Activated T-cell treated with anti-CD3 and anti-CD28 coated beads, Interleukin-2, amount 50 U/mL, for 48 hours (primary cell): Measurements from ENCODE around the gene LASP1.
"Not testable (repeated sequence)": the region's sequence is repeated elsewhere in the genome, so short reads cannot be mapped to it uniquely, and the experiment has no call there.

ENCODE experiments used
- DNase-seq, 2 experiments: peaks; one replicate each; pipeline ENCODE4 v3.0.0-alpha.2; 2020

LASP1 gene

DNA sequence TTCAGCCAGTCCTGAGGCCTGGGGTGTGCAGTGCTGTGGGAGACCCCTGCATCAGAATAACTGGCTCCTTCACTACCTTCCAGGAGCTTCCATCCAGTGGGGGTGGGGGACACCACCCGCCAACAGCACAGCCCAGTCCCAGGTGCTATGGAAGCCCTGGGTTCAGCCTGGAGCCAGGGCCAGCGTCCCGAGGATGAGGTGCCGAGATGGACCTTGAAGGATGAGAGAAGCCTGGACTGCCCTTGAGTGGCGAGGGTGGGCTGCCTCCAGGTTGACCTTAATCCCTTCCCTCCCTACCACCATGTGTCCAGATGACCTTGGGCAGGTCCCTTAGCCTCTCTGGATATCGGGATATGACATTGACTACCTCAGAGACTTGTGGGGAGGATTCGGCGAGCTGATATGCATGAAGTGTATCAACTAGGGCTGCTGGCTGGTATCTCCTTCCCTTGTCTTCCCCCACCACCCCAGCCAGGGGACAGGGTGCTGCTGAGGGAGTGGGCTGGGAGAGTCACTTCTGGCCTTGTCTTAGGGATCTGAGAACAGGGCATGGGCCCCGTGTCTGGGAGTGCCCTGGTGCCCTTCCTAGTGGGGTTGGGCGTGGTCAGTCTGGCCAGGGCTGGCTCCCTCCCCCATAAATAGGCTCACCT lies 41.3 kb downstream of the LASP1 start:
- DNase-seq = peak in 1 of 2 experiments; percentile 14

DNA sequence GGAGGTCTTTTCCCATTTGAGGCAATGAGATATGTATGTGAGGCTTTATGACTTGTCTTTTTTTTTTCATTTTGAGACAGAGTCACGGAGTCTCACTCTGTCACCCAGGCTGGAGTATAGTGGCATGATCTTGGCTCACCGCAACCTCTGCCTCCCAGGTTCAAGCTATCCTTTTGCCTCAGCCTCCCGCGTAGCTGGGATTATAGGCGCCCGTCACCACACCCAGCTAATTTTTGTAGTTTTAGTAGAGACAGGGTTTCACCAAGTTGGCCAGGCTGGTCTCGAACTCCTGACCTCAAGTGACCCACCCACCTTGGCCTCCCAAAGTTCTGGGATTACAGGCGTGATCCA lies 41.8 kb downstream of the LASP1 start:
- peak in 1 of 2 experiments; percentile 14 for DNase-seq

DNA sequence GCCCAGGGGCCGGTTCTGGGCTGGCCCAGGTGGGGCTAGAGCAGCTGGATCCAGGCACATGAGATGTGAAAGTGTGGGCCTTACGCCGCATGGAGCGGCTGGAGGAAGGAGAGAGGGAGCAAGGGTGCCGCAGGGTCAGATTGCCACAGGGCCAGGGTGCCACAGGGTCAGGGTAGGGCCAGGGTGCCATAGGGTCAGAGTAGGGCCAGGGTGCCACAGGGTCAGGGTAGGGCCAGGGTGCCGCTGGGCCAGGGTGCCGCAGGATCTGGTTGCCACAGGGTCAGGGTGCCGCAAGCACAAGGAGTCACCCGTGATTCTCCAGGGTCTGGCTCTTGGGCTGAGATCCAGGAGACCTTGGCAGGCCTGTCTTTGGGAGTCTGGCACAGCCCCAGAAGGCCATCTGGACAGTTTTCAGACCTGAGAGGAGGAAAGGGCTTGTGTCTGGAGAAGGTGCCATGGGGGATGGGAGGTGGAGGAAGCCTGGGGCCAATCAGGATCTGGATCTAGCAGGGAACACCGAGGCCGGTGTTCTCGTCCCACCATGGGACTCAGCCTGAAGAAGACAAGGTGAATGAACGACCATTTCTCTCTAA lies 42.5 kb downstream of the LASP1 start:
- DNase-seq = peak; percentile 6 to 12

DNA sequence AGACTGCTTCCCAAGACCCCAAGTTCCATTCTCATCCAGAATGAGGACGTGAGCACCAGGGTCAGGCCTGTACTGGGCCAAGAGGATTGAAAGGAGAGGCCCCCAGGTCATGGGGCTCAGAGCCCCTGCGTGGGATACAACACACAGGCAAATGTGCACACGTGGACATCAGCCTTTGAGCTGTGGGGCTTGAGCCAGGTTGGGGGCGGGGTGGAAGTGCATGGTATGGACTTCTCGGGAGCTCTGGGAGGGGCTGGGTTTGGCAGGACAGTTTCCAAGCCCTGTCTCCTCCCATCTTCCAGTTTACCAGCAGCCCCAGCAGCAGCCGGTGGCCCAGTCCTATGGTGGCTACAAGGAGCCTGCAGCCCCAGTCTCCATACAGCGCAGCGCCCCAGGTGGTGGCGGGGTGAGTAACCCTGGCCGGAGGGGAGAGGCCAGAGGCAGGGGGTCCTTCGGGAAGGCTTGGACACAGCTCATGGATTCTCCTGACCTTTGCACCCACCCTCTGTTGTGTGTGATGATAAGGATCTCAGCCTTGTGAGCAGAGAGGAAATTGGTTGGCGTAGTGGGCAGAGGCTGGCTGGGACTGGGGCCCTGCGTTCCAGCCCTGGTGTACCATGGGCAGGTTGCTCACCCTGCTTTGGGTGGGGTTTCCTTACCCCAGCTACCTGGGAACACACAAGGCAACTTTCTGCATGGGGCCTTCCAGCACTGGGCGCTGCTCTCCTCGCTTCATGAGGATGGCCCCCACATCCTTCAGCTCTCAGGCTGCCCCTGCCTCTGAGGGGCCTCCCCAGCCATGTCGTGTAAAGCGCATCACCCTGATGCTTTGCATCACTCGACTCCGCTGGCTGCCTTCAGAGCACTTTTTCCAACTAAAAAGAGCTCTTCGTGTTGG lies 45.1 kb downstream of the LASP1 start:
- DNase-seq = peak; percentile 13 to 17

DNA sequence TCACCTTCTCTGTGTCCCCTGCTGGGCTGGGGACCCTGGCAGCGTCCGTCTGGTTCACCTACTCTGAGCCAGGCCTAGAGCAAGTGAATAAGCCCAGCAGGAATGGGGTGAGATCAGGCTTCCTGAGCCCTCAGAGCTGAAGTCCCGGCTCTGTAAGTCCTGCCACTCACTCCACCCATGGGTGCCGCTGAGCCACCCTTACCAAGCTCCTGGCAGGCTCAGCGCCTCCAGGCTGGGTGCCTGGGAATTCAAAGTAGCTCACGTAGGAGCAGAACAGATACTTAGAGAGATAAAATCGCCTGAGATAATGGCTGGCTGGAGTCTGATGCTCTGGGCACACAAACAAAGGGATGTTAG lies 45.8 kb downstream of the LASP1 start:
- DNase-seq = no peak

DNA sequence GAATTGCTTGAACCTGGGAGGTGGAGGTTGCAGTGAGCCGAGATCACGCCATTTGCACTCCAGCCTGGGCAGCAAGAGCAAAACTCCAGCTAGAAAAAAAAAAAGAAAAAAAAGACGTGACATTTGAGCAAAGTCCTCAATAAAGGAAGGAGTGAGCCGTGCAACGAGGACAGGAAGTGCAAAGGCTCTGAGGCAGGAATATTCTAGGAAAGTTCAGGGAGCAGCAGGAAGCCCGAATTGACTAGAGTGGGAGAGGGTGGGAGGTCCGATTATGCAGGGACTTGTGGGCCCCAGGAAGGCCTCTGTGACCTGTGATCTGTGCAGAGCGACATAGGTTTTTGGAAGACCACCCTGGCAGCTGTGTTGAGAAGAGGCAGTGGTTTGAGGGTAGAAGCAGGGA lies 46.9 kb downstream of the LASP1 start:
- peak; percentile 9 to 14 for DNase-seq

DNA sequence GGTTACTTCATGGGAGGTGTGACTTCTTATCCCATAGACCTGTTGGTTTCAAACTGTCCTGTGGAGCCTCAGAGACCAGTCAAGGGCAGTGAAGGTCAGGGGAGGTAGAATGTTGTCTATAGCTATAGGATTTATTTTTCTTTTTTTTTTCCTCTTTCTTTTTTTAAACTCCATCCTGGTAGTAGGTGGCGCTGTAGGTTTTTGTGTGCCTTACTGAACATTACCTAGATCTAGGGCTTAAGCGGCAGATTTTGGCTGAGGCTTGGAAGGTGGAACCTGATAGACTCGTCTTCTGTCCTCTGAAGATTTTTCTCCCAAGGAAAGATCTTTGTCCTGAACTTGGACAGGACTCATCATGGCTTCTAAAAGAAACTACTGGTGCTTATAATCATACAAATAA lies 47.4 kb downstream of the LASP1 start:
- no peak for DNase-seq

DNA sequence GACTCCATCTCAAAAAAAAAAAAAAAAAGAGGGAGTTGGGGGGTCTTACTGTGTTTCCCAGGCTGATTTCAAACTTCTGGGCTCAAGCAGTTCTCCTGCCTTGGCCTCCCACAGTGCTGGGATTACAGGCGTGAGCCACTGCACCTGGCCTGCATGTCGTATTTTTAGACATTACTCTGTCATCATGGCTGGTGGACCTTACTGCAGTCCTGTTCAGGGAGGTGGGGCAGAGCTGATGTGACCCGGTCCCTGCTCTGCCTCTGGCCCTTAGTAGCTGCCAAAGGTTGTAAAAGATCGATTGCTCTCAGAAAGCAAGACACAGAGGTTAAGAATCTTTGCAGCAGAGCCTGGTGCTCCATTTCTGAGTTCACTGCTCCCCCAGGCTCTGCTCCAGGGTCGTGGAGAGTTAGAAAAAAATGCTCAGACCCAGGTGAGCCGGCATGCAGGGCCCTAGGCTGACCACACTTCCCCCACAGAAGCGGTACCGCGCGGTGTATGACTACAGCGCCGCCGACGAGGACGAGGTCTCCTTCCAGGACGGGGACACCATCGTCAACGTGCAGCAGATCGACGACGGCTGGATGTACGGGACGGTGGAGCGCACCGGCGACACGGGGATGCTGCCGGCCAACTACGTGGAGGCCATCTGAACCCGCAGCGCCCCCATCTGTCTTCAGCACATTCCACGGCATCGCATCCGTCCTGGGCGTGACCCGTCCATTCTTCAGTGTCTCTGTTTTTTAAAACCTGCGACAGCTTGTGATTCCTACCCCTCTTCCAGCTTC lies 48.5 kb downstream of the LASP1 start:
- peak in 1 of 2 experiments; percentile 17 for DNase-seq

DNA sequence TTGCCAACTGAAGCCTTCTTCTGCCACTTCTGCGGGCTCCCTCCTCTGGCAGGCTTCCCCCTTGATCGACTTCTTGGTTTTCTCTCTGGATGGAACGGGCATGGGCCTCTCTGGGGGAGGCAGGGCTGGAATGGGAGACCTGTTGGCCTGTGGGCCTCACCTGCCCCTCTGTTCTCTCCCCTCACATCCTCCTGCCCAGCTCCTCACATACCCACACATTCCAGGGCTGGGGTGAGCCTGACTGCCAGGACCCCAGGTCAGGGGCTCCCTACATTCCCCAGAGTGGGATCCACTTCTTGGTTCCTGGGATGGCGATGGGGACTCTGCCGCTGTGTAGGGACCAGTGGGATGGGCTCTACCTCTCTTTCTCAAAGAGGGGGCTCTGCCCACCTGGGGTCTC lies 49.1 kb downstream of the LASP1 start:
- DNase-seq = no peak

DNA sequence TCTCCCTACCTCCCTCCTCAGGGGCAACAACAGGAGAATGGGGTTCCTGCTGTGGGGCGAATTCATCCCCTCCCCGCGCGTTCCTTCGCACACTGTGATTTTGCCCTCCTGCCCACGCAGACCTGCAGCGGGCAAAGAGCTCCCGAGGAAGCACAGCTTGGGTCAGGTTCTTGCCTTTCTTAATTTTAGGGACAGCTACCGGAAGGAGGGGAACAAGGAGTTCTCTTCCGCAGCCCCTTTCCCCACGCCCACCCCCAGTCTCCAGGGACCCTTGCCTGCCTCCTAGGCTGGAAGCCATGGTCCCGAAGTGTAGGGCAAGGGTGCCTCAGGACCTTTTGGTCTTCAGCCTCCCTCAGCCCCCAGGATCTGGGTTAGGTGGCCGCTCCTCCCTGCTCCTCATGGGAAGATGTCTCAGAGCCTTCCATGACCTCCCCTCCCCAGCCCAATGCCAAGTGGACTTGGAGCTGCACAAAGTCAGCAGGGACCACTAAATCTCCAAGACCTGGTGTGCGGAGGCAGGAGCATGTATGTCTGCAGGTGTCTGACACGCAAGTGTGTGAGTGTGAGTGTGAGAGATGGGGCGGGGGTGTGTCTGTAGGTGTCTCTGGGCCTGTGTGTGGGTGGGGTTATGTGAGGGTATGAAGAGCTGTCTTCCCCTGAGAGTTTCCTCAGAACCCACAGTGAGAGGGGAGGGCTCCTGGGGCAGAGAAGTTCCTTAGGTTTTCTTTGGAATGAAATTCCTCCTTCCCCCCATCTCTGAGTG lies 49.6 kb downstream of the LASP1 start:
- DNase-seq = peak in 1 of 2 experiments; percentile 16

DNA sequence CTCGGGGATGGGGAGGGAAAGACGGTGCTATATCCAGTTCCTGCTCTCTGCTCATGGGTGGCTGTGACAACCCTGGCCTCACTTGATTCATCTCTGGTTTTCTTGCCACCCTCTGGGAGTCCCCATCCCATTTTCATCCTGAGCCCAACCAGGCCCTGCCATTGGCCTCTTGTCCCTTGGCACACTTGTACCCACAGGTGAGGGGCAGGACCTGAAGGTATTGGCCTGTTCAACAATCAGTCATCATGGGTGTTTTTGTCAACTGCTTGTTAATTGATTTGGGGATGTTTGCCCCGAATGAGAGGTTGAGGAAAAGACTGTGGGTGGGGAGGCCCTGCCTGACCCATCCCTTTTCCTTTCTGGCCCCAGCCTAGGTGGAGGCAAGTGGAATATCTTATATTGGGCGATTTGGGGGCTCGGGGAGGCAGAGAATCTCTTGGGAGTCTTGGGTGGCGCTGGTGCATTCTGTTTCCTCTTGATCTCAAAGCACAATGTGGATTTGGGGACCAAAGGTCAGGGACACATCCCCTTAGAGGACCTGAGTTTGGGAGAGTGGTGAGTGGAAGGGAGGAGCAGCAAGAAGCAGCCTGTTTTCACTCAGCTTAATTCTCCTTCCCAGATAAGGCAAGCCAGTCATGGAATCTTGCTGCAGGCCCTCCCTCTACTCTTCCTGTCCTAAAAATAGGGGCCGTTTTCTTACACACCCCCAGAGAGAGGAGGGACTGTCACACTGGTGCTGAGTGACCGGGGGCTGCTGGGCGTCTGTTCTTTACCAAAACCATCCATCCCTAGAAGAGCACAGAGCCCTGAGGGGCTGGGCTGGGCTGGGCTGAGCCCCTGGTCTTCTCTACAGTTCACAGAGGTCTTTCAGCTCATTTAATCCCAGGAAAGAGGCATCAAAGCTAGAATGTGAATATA lies 50.8 kb downstream of the LASP1 start:
- peak in 1 of 2 experiments; percentile 17 for DNase-seq

DNA sequence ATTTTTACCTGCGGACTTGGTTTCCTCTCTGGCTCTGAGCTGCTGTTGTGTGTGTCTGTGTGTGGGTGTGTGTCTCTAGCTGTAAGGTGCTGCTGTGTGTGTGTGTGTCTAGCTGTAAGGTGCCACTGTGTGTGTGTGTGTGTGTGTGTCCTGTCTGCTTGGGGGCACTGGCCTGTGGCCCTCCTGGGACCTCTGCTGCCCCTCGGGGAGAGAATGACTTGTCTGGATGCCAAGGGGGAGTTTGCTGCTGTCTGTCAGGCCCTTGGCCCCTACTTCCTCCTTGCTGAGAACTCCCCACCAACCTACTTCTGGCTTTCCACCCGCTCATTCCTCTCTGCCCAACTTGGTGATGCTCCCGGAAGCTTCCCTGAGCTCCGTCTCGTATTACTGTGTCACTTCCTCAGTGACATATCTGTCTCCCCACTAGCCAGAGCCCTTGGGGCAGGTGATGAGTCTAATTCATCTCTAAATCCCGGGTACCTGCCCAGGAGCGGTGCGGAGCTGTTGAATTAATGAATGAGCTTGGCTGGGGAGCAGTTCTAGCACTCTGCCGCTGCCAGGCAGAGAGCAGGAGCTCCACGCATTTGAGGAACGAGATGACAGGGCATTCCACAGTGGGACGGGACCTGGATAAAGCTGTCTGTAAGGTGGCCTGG lies 52.0 kb downstream of the LASP1 start:
- peak in 1 of 2 experiments; percentile 26 for DNase-seq

DNA sequence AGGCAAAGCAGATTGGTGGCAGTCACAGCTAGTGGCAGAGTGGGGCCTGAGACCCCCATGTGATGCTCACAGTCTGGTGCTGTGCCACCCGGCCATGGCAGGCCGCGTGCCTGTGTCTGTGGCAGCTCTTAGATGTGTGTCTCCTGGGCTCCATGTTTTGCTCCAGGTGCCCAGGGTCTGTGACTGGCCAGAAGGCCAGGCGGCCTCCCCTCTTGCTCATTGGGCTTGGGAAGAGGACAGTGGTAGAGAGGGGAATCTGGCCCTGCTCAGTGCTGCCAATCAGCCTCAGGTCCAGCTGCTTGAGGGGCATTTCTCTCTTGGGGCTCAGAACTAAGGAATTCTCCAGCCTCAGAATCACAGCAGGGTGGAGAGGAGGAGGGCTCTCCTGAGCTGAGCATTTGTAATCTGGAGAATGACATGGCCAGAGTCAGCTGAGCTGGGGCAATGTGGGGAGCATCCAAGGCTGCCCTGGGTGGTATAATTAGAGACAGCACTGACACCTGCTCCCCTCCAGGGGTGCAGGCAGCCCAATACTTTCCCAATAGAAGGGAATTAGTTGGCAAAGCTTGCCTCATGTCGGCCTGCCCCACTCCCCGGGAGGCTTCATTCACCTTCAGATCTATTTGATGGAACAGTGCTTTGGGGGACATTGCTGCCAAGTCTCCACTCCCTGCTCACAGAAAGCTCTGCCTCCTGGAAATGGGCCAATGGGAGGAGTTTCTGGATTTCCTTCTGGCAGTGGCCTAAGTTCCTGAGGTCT lies 52.9 kb downstream of the LASP1 start:
- peak in 1 of 2 experiments; percentile 20 for DNase-seq

DNA sequence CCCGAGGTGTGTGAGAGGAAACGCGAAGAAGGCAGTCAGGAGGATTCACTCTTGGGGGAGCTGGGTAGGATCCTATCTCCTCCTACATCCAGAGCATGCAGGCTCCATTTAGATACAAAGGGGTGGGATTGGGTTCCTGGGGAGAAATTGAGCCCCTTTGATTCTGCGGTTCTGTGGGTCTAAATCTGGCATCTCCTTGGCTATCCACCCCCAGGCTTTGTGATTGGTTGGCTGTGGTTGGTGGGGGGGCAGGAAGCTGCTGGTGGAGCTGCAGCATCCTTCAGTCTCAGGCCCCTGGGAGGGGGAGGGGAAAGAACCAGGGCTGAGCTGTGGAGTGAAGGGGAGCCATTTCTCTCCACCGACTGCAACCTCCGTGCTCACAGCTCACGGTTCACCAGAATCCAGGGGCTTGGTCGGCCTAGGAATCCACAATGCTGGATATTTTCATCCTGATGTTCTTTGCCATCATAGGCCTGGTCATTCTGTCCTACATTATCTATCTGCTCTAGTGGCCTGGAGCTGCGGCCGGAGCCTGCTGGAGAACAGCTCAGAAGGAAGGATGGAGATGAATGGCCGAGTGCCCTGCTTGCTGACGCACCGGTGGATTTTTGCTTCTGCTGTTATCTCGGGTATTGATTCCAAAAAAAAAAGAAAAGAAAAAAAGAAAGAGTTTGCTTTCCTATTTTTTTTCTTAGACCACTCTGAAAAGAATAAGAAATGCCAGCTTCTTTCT lies 55.6 kb downstream of the LASP1 start, which contains the start of gene LASP1NB:
Gene LASP1NB (plus strand): TSS at position 352 of the 733 bp plus-strand sequence.
- DNase-seq = peak; percentile 57 to 65

DNA sequence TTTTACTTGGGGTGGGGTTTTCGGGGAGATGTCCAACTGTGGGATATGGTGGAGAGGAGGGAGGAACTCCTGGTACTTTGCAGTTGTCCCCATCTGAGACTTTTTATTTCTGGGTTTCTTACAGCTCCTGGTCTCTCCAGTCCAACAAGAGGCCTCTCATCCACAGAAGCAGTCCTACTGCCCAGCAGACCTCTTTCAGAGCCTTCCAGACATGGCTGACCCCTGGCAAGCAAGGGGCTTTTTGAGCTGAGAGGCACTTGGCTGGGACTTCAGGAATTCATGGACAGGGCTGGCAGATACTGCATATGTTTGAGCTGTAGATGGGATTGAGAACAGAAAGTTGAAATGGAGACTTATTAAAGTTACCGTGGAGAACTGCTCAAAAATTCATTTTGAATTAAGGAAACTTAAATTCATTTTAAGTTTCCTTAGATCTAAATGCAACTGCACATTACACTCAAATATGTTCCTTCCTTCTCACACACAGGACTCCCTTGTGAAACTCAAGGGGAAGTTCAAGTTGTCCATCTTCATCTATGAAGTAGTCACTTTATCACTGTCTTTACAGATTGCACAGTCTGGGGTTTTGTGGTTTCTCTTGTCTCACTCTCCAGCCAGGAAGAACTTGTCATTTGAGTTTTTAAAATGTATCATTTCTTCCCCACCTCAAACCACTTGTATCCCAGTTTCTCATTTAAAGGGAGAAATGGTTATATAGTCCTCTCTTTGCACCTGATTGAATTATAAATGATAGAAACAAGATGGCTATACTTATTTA lies 56.6 kb downstream of the LASP1 start:
- peak in 1 of 2 experiments; percentile 17 for DNase-seq

DNA sequence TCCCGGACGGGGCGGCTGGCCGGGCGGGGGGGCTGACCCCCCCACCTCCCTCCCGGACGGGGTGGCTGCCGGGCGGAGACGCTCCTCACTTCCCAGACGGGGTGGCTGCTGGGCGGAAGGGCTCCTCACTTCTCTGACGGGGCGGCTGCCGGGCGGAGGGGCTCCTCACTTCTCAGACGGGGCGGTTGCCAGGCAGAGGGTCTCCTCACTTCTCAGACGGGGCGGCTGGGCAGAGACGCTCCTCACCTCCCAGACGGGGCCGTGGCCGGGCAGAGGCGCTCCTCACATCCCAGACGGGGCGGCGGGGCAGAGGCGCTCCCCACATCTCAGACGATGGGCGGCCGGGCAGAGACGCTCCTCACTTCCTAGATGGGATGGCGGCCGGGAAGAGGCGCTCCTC lies 60.9 kb downstream of the LASP1 start:
- DNase-seq = not testable (repeated sequence)

DNA sequence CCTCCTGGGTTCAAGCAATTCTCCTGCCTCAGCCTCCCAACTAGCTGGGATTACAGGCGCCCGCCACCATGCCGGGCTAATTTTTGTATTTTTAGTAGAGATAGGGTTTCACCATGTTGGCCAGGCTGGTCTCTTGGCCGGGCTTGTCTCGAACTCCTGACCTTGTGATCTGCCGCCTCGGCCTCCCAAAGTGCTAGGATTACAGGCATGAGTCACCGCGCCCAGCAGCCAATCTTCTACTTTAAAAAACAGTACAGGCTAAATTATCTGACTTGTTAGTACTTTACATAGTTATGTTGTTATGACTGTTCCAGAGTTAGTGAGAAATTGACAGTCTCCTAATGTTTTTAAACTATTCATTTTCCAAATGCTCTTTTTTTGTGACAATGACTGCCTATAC lies 64.1 kb downstream of the LASP1 start:
- DNase-seq = not testable (repeated sequence)

DNA sequence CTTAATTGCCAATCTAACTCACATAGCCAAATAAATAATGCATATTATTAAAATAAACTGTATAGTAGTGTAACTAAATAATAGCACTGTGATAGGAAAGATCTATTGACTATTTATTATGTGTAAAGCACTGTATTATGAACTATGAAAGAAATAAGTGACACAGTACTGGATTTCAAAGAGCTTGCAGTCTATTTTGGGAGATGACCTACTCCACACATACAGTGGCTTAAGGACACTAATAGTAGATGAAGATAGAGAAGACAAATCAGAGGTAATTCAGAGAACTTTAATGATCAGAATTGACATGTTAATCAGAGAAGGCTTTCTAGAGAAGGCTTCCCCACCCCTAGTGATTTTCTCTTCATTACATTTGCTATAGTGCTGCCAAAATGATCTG lies 70.1 kb downstream of the LASP1 start:
- no peak for DNase-seq
